ENCODE measurements around the gene HOXD9. TPM values are rescaled to one million over a fixed set of nuclear protein-coding genes. Genes with fewer than 3 reads are reported as not detected.
A peak's percentile ranks its signal among the peaks of the same experiment; 100 is the strongest.

The HOXD9 gene
- polyA plus RNA-seq: 0.88 TPM
- long read RNA-seq, donor 1: 0 reads
- long read RNA-seq, donor 2, partial matches to known transcripts: 0 of 3 reads
- long read RNA-seq, donor 2, other reads (novel, unspliced or antisense): 0 of 3 reads
- long read RNA-seq, donor 3: 0 reads
- long read RNA-seq, donor 4: 0 reads
- long read RNA-seq, donor 5, partial matches to known transcripts: 0 of 1 reads
- long read RNA-seq, donor 5, other reads (novel, unspliced or antisense): 0 of 1 reads
- long read RNA-seq, donor 6, partial matches to known transcripts: 0 of 1 reads
- long read RNA-seq, donor 6, other reads (novel, unspliced or antisense): 0 of 1 reads
- long read RNA-seq, donor 7, partial matches to known transcripts: 0 of 4 reads
- long read RNA-seq, donor 7, other reads (novel, unspliced or antisense): 0 of 4 reads
- long read RNA-seq, donor 8: 0 reads
- long read RNA-seq, donor 9, partial matches to known transcripts: 0 of 2 reads
- long read RNA-seq, donor 9, other reads (novel, unspliced or antisense): 0 of 2 reads
- long read RNA-seq, donor 10: 0 reads
- long read RNA-seq, donor 11: 0 reads

DNA sequence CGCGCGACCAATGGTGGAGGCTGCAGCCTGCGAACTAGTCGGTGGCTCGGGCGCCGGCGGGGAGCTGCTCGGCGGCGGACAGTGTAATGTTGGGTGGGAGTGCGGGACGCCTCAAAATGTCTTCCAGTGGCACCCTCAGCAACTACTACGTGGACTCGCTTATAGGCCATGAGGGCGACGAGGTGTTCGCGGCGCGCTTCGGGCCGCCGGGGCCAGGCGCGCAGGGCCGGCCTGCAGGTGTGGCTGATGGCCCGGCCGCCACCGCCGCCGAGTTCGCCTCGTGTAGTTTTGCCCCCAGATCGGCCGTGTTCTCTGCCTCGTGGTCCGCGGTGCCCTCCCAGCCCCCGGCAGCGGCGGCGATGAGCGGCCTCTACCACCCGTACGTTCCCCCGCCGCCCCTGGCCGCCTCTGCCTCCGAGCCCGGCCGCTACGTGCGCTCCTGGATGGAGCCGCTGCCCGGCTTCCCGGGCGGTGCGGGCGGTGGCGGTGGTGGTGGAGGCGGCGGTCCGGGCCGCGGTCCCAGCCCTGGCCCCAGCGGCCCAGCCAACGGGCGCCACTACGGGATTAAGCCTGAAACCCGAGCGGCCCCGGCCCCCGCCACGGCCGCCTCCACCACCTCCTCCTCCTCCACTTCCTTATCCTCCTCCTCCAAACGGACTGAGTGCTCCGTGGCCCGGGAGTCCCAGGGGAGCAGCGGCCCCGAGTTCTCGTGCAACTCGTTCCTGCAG lies at the start of gene HOXD9:
Gene HOXD9, plus strand, starts transcription at position 37 of the 728 bp plus-strand sequence. Its CDS starts 50 bp downstream, at position 87.
- Histone ChIP-seq H3K27me3 (ENCODE audit: control insufficient read depth, insufficient read depth, low read length) (peaks cover 96% of the 10 kb centered on the region), H3K4me1 (ENCODE audit: control insufficient read depth, insufficient read depth, low read length) (peaks cover 3% of the 10 kb centered on the region), H3K27ac (ENCODE audit: low read length) (no peak within 1 kb of the TSS), H3K36me3 (ENCODE audit: control insufficient read depth, insufficient read depth, low read length) (no peaks in the 10 kb centered on the region), H3K9me3 (ENCODE audit: control insufficient read depth, low read depth, low read length) (peaks cover 18% of the 10 kb centered on the region), H3K4me3 (ENCODE audit: low read length) (peak within 1 kb of the TSS; percentile 18)
- no CpG with 5 or more reads among the region's 84 CpGs for WGBS (ENCODE audit: insufficient coverage, low lambda C conversion rate)
- DNase-seq: no peak

DNA sequence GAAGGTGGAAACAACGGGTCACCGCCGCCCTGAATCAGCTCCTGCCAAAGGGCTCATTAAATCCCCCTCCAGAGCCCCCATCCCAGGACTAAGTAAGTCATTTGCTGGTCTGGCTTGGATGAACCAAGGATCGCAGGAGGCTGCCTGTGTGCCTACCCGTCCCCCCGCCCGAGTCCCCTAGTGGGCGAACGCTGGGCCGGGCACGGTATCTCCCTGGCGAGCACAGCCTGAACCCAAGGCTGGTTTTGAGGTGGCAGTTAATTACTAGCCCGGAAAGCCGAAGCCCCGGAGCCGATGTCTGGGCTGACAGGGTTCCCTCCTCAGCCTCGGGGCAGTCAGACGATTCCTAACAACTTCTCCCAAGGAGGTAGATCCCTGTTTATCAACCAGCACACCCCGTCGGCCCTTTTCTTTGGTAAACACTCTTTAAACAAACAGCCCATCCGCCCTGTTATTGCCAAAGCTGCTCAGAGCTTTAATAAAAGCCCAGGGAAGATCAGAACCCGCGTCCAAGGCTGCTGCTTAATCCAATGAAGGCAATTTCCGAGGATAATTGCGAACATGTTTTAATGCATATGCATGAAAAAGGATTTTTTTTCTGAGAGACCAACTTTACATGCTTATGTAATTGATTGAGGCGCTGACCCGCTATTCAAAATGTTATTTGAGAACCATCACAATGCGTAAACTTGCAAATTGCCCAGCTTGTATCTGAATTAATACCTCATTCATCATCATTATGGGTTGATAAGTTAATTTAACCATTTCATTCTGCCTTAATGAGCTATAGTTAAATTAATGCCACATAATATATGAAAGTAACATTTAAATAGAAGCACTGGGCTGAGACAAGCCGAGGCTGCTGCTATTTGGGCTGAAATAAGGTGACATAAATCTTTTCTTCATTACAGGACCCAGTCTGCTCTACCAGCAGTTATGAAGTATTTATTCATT lies 49.3 kb upstream of the HOXD9 start:
- Histone ChIP-seq H3K27me3 (ENCODE audit: control insufficient read depth, insufficient read depth, low read length) (peaks cover 95% of the 10 kb centered on the region), H3K4me3 (ENCODE audit: low read length) (no peak overlapping the region), H3K36me3 (ENCODE audit: control insufficient read depth, insufficient read depth, low read length) (no peaks in the 10 kb centered on the region), H3K9me3 (ENCODE audit: control insufficient read depth, low read depth, low read length) (peaks cover 4% of the 10 kb centered on the region), H3K4me1 (ENCODE audit: control insufficient read depth, insufficient read depth, low read length) (no peaks in the 10 kb centered on the region), H3K27ac (ENCODE audit: low read length) (no peak overlapping the region)
- 0% methylated on average over 3 of the region's 29 CpGs for WGBS (ENCODE audit: insufficient coverage, low lambda C conversion rate)
- DNase-seq: no peak

DNA sequence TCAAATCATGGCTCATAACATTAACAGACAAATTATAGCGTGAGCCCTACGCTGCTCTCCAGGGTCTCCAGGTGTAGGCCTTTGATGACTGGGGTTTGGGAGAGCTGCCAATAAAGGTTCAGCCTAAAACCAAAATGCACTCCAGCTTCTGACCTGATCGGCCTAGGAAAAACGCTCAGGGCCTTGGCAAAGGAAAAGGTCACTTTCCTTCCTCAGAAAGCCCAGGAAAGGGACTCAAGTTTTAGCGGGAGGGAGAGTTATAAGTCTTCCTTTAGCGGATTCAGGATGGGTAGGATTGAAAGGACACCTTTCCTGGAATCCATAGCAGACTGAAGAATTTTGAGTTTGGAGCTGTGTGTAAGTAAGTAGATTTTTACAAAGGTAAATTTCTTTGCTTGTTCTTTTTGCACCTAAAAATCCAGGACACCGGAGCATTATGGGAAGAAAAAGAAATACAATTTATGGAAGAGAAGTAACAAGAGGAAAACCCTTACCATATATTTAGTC lies 47.5 kb upstream of the HOXD9 start:
- peaks cover 95% of the 10 kb centered on the region for H3K27me3 ChIP-seq (ENCODE audit: control insufficient read depth, insufficient read depth, low read length)
- 40% methylated on average over 2 of the region's 7 CpGs for WGBS (ENCODE audit: insufficient coverage, low lambda C conversion rate)
- no peaks in the 10 kb centered on the region for H3K36me3 ChIP-seq (ENCODE audit: control insufficient read depth, insufficient read depth, low read length)
- no peak overlapping the region for H3K4me3 ChIP-seq (ENCODE audit: low read length)
- H3K27ac ChIP-seq (ENCODE audit: low read length): no peak overlapping the region
- DNase-seq: no peak
- H3K4me1 ChIP-seq (ENCODE audit: control insufficient read depth, insufficient read depth, low read length): peaks cover 4% of the 10 kb centered on the region
- H3K9me3 ChIP-seq (ENCODE audit: control insufficient read depth, low read depth, low read length): peaks cover 9% of the 10 kb centered on the region

DNA sequence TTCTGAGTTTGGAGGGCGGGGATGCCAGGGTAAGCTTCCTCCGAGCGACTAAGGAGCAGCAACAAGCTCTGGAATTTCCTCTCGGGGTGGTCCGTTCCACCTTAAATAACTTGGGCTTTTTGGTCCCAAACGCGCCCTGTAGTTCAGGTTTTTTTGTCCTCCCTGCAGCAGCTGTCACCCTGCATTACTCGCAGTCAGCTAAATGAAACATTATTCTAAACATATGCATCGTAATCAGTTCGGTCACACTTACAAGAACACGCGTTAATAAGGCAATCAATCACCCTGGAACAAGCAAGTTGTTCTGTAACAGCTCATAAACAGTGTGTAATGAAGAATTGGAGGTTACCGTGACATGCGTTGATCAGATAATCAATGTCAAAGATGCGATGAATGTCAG lies 47.0 kb upstream of the HOXD9 start:
- Histone ChIP-seq H3K36me3 (ENCODE audit: control insufficient read depth, insufficient read depth, low read length) (no peaks in the 10 kb centered on the region), H3K27ac (ENCODE audit: low read length) (no peak overlapping the region), H3K4me1 (ENCODE audit: control insufficient read depth, insufficient read depth, low read length) (peaks cover 4% of the 10 kb centered on the region), H3K9me3 (ENCODE audit: control insufficient read depth, low read depth, low read length) (peaks cover 9% of the 10 kb centered on the region), H3K4me3 (ENCODE audit: low read length) (no peak overlapping the region), H3K27me3 (ENCODE audit: control insufficient read depth, insufficient read depth, low read length) (peaks cover 93% of the 10 kb centered on the region)
- DNase-seq: peak in 1 of 2 donors; percentile 1
- WGBS (ENCODE audit: insufficient coverage, low lambda C conversion rate): 10% methylated on average over 2 of the region's 15 CpGs

DNA sequence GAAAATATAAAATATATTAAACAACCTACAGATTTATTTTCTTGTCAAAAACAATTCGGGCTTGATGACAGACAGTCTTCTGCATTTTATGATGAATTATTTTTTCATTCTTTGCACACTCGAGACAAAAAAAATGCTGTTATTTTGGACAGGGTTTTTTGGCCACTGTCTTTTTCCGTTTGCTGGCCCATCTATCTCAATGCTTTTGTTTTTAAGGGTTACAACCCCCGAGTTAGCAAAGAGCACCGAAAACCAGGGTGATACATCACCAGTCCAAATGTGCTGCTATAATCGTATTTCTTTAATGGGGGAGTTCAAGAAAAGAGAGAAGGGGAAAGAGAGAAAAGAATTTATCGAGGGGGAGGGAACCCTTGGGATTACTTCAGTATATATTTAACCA lies 46.5 kb upstream of the HOXD9 start:
- no peaks in the 10 kb centered on the region for H3K36me3 ChIP-seq (ENCODE audit: control insufficient read depth, insufficient read depth, low read length)
- peaks cover 4% of the 10 kb centered on the region for H3K4me1 ChIP-seq (ENCODE audit: control insufficient read depth, insufficient read depth, low read length)
- no peak for DNase-seq
- no peak overlapping the region for H3K27ac ChIP-seq (ENCODE audit: low read length)
- peaks cover 15% of the 10 kb centered on the region for H3K9me3 ChIP-seq (ENCODE audit: control insufficient read depth, low read depth, low read length)
- H3K27me3 ChIP-seq (ENCODE audit: control insufficient read depth, insufficient read depth, low read length): peaks cover 93% of the 10 kb centered on the region
- 12% methylated on average over 4 of the region's 7 CpGs for WGBS (ENCODE audit: insufficient coverage, low lambda C conversion rate)
- no peak overlapping the region for H3K4me3 ChIP-seq (ENCODE audit: low read length)

DNA sequence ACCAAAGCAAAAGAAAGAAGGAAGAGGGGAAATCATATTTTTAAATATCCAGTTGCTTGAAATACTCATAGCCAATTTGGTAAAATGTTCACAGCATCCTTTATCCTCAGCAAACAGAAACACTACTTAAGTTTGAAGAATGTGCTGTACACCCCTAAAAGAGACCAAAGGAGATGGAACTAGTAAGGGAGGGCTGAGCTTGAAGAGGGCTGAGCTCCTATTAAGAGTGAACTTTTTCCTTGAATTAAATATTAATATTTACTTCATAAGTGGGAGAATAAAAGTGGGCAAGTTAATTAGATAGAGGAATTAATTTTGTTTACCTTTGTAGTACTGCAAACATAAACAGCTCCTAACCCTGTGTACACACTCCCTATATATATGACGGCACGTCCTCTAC lies 45.7 kb upstream of the HOXD9 start:
- no CpG with 5 or more reads among the region's 2 CpGs for WGBS (ENCODE audit: insufficient coverage, low lambda C conversion rate)

DNA sequence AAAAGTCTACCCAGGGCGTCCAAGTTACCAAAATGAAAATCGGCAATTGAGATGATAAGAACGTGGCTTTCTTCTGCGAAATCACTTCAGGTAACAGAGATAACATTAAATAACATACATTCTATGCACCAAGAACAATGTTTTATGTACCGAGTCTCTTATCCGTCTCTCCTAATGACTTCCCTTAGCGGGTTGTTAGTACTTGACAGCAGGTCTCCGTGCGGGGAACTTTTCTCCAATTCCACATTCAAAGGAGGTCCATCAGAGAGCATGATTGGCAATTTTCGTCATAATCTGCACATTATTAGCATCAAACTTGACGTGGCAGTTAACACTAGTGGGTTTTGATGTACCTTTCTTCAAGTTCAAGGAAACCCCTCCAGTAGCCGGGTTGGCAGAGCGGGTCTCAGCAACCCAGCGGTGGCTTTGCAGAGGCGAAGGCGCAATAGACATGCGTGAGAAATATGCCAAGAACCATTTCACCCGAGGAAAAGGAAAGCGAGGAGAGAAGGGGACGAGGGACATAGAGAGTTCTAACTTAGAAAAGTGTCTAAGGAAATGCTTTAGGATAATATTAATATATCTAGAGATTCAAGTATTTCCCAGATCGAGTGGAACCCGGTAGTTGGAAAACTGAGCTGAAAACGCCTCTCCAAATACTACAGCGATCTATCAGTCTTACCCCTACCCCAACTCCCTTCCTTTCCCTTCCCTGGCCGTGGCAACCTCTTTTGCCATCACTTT lies 43.8 kb upstream of the HOXD9 start:
- WGBS (ENCODE audit: insufficient coverage, low lambda C conversion rate): no CpG with 5 or more reads among the region's 25 CpGs
- no peak overlapping the region for H3K27ac ChIP-seq (ENCODE audit: low read length)
- DNase-seq: no peak

More for the DNA sequence above, 45.7 kb upstream of the HOXD9 start:
- Histone ChIP-seq H3K4me1 (ENCODE audit: control insufficient read depth, insufficient read depth, low read length) (peaks cover 4% of the 10 kb centered on the region), H3K27ac (ENCODE audit: low read length) (no peak overlapping the region), H3K36me3 (ENCODE audit: control insufficient read depth, insufficient read depth, low read length) (no peaks in the 10 kb centered on the region), H3K4me3 (ENCODE audit: low read length) (no peak overlapping the region), H3K9me3 (ENCODE audit: control insufficient read depth, low read depth, low read length) (peaks cover 11% of the 10 kb centered on the region), H3K27me3 (ENCODE audit: control insufficient read depth, insufficient read depth, low read length) (peaks cover 93% of the 10 kb centered on the region)
- DNase-seq: no peak

DNA sequence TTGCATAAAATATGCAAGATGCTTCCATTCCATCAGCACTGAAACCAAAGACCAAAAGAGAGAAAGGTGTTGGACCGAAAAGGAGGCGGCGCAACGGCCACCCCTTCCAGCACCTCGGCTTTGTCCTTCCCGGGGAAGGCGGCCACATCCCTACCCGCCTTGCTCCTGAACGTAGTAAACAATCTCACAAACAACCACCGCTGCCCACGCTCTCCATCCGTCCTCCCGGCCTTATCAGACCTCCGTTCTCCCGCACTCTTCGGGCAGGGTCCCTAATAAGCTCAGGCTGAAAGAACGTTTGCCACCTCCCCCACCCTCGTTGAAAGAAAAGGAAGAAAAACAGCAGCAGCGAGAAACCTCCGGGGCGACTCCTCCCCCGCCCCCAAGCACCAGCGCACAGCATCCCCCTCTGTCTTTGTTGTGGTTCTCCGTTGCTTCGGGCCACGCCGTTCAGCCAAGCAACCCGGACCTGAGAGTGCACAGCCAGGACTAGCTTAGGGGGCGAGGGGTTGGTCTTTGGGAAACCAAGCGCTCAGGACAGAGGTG lies 43.2 kb upstream of the HOXD9 start:
- no peak overlapping the region for H3K4me3 ChIP-seq (ENCODE audit: low read length)
- H3K36me3 ChIP-seq (ENCODE audit: control insufficient read depth, insufficient read depth, low read length): no peaks in the 10 kb centered on the region
- peaks cover 4% of the 10 kb centered on the region for H3K4me1 ChIP-seq (ENCODE audit: control insufficient read depth, insufficient read depth, low read length)
- no peak overlapping the region for H3K27ac ChIP-seq (ENCODE audit: low read length)
- peaks cover 93% of the 10 kb centered on the region for H3K27me3 ChIP-seq (ENCODE audit: control insufficient read depth, insufficient read depth, low read length)
- DNase-seq: no peak
- H3K9me3 ChIP-seq (ENCODE audit: control insufficient read depth, low read depth, low read length): peaks cover 28% of the 10 kb centered on the region
- WGBS (ENCODE audit: insufficient coverage, low lambda C conversion rate): no CpG with 5 or more reads among the region's 30 CpGs

More for the DNA sequence above, 43.8 kb upstream of the HOXD9 start:
- H3K36me3 ChIP-seq (ENCODE audit: control insufficient read depth, insufficient read depth, low read length): no peaks in the 10 kb centered on the region
- H3K4me1 ChIP-seq (ENCODE audit: control insufficient read depth, insufficient read depth, low read length): peaks cover 4% of the 10 kb centered on the region
- H3K9me3 ChIP-seq (ENCODE audit: control insufficient read depth, low read depth, low read length): peaks cover 24% of the 10 kb centered on the region
- H3K4me3 ChIP-seq (ENCODE audit: low read length): no peak overlapping the region
- H3K27me3 ChIP-seq (ENCODE audit: control insufficient read depth, insufficient read depth, low read length): peaks cover 93% of the 10 kb centered on the region

All from large intestine (tissue), 12 donors.